ENCODE measurements around the gene TOLLIP.

The TOLLIP gene

DNA sequence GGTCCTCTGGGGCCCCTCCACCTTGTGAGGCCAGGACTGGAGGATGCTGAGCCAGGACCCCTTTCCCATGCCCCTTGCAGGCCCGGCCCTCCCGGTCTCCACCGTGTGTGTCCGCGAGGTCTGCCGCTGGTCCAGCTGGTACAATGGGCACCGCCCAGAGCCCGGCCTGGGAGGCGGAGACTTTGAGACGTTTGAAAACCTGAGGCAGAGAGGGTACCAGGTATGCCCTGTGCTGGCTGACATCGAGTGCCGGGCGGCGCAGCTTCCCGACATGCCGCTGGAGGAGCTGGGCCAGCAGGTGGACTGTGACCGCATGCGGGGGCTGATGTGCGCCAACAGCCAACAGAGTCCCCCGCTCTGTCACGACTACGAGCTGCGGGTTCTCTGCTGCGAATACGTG is 68.7 kb downstream of the TOLLIP start:
- H3K27ac Mint-ChIP-seq: no peak overlapping the region
- H3K27me3 Mint-ChIP-seq (ENCODE audit: low read depth): no peaks in the 10 kb centered on the region
- H3K4me3 Mint-ChIP-seq: no peak overlapping the region
- H3K4me1 Mint-ChIP-seq (ENCODE audit: low read depth): no peaks in the 10 kb centered on the region
- peaks cover 6% of the 10 kb centered on the region for H3K9me3 Mint-ChIP-seq
- no peaks in the 10 kb centered on the region for H3K36me3 Mint-ChIP-seq (ENCODE audit: low read depth)

DNA sequence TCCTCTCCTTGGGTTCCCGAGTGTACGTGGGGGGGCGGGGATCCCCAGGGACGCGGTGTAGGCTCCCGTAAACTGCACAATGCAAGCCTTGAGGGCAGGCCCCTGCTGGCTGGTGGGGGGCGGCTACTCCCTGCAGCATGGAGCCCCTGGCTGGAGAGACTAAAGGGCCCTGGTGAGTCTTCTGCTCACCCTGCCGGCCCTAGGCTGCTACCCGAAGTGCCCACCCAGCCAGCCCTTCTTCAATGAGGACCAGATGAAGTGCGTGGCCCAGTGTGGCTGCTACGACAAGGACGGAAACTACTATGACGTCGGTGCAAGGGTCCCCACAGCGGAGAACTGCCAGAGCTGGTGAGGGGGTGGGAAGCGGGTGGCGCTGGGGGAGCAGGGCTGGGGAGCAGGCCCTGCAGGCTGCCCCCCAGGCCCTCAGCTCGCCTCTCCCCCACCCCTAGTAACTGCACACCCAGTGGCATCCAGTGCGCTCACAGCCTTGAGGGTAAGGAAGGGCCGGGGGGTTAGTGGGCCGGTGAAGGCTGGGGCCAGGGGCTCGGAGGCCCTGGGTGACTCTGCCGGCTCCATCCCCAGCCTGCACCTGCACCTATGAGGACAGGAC is 69.7 kb downstream of the TOLLIP start:
- Mint-ChIP-seq H3K27me3 (ENCODE audit: low read depth) (no peaks in the 10 kb centered on the region), H3K27ac (no peak overlapping the region), H3K36me3 (ENCODE audit: low read depth) (no peaks in the 10 kb centered on the region), H3K4me1 (ENCODE audit: low read depth) (no peaks in the 10 kb centered on the region), H3K9me3 (peaks cover 6% of the 10 kb centered on the region), H3K4me3 (no peak overlapping the region)

DNA sequence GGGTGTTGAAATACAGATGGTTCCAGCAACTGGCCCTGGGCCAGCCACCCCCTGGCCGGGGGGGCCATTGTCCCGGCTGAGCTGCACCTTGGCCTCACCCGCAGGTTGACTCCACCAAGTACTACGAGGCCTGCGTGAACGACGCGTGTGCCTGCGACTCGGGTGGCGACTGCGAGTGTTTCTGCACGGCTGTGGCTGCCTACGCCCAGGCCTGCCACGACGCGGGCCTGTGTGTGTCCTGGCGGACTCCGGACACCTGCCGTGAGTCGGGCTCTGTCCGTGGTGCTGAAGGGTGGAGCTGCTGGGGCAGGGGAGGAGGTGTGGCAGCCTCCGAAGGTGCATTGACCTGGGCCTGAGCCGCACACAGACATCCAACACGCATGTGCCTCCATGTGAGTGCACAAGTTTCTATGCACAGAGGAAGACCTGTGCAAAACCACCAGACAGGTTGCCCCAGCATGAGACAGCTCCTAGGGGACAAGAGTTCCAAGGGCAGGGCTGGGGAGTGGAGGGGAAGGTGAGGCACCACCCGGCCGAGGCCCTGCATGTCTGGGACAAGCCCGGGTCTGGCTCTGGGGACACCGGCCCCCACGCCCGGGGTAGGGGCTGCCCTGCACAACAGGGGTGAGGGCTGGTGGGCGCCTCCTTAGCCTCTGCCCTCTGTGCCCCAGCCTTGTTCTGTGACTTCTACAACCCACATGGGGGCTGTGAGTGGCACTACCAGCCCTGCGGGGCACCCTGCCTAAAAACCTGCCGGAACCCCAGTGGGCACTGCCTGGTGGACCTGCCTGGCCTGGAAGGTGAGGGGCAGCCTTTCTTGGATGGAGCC is 70.5 kb downstream of the TOLLIP start:
- Mint-ChIP-seq H3K36me3 (ENCODE audit: low read depth) (no peaks in the 10 kb centered on the region), H3K4me3 (no peak overlapping the region), H3K27ac (no peak overlapping the region), H3K9me3 (peaks cover 6% of the 10 kb centered on the region), H3K4me1 (ENCODE audit: low read depth) (no peaks in the 10 kb centered on the region), H3K27me3 (ENCODE audit: low read depth) (no peaks in the 10 kb centered on the region)

DNA sequence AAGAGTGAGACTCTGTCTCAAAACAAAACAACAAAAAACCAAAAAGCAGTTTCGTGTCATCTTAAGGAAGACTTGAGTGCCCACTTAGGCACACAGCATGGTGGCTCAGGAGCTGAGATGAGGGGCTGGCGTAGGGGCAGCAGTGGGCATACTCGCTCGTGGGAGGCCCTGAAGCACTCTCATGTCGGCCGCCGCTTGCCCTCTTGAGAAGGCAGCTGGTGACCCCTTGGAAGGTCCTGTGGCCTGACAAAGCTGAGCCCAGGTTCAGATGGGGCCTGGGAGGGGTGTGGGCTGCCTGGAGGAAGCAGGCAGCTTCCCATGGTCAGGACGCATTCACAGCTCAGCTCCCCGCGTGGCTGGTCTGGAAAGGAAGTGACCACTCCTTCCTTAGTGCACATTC is 71.6 kb downstream of the TOLLIP start:
- Mint-ChIP-seq H3K36me3 (ENCODE audit: low read depth) (no peaks in the 10 kb centered on the region), H3K27ac (no peak overlapping the region), H3K4me3 (no peak overlapping the region), H3K9me3 (peaks cover 6% of the 10 kb centered on the region), H3K27me3 (ENCODE audit: low read depth) (no peaks in the 10 kb centered on the region), H3K4me1 (ENCODE audit: low read depth) (no peaks in the 10 kb centered on the region)

DNA sequence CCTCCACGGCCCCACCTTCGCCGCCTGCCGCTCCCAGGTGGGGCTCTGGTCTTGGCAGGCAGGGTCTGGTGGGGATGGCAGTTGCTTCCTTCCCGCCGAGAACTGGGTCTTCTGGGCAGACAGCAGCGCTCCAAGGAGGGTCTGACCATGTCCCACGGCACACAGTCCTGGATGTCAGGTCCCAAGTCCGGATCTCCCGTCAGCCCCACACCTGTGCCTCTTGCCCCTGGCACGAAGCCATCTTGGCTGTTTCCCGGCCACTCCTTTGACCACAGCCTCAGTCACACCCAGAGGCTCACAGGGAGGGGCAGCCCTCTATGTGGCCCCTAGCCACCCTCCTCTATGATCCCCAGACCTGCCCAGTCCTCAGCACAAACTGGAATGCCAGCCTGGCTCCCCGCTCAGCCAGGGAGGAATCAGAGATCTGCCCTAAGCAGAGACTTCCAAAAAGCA is 72.3 kb downstream of the TOLLIP start:
- H3K27ac Mint-ChIP-seq: no peak overlapping the region
- H3K4me3 Mint-ChIP-seq: no peak overlapping the region
- H3K36me3 Mint-ChIP-seq (ENCODE audit: low read depth): no peaks in the 10 kb centered on the region
- no peaks in the 10 kb centered on the region for H3K27me3 Mint-ChIP-seq (ENCODE audit: low read depth)
- no peaks in the 10 kb centered on the region for H3K9me3 Mint-ChIP-seq
- no peaks in the 10 kb centered on the region for H3K4me1 Mint-ChIP-seq (ENCODE audit: low read depth)

DNA sequence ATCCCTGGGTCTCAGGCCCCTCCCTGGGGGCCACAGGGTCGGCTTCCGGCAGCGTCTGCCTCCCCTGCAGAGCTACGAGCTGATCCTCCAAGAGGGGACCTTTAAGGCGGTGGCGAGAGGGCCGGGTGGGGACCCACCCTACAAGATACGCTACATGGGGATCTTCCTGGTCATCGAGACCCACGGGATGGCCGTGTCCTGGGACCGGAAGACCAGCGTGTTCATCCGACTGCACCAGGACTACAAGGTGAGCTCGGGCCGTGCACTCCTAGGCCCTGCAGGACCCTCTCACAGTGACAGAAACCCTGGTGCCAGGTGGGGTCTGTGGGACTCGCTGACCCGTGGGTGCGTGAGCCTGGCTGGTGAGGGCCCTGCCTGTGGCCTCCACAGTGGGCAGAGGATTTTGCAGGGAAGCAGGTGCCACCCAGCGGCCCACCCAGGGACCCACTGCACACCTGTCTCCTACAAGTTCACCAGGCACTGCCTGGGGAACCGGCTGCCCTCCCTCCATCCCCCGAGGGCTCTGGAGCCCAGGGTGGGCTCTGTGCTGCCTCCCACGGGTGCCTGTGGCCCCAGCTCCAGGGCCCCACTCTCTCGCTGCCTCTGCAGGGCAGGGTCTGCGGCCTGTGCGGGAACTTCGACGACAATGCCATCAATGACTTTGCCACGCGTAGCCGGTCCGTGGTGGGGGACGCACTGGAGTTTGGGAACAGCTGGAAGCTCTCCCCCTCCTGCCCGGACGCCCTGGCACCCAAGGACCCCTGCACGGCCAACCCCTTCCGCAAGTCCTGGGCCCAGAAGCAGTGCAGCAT is 72.9 kb downstream of the TOLLIP start:
- Mint-ChIP-seq H3K27me3 (ENCODE audit: low read depth) (no peaks in the 10 kb centered on the region), H3K4me1 (ENCODE audit: low read depth) (no peaks in the 10 kb centered on the region), H3K36me3 (ENCODE audit: low read depth) (no peaks in the 10 kb centered on the region), H3K9me3 (no peaks in the 10 kb centered on the region), H3K4me3 (no peak overlapping the region), H3K27ac (no peak overlapping the region)

DNA sequence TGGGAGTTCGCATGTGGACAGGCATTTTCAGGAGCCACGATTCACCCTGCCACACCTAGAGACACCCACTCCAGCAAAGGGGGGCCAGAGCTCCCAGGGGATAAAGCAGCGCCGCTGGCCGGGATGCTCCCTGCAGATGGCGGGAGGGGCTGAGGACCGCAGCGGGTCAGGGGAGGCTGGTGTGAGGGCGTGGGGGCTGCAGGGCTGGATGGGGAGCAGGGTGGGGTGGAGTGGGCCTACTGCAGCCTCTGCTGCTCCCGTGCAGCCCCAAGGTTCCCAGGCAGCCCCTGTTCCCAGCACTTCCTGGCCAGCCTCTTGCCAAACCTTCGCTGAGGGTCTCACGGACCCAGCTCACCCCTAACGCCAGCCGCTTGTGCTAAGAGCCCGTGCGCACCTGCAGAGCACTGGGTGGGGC is 73.5 kb downstream of the TOLLIP start:
- H3K27ac Mint-ChIP-seq: no peak overlapping the region
- H3K4me3 Mint-ChIP-seq: no peak overlapping the region
- H3K4me1 Mint-ChIP-seq (ENCODE audit: low read depth): no peaks in the 10 kb centered on the region
- no peaks in the 10 kb centered on the region for H3K9me3 Mint-ChIP-seq
- no peaks in the 10 kb centered on the region for H3K27me3 Mint-ChIP-seq (ENCODE audit: low read depth)
- no peaks in the 10 kb centered on the region for H3K36me3 Mint-ChIP-seq (ENCODE audit: low read depth)

DNA sequence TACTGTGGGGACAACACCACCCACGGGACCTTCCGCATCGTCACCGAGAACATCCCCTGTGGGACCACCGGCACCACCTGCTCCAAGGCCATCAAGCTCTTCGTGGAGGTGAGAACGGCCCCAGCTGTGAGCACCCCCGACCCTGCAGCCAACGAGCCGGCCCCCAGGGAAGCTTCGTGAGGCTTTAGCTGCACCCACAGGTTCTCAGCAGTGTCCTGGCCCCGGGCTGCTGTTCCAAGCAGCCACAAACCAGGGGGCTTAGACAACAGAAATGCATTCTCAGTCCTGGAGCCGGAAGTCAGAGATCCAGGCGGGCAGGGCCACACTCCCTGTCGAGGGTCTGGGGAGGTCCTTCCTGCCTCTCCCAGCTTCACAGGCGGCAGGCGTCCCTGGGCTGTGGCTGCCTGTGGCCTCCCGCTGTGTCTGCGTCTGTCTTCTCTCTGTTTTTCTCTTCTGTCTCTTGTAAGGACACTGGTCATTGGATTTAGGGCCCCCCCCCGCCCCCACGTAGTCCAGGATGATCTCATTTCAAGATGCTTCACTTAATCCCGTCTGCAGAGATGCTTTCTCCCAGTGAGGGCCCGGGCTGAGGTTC is 74.0 kb downstream of the TOLLIP start:
- Mint-ChIP-seq H3K27me3 (ENCODE audit: low read depth) (no peaks in the 10 kb centered on the region), H3K27ac (no peak overlapping the region), H3K9me3 (no peaks in the 10 kb centered on the region), H3K4me3 (no peak overlapping the region), H3K4me1 (ENCODE audit: low read depth) (no peaks in the 10 kb centered on the region), H3K36me3 (ENCODE audit: low read depth) (no peaks in the 10 kb centered on the region)

DNA sequence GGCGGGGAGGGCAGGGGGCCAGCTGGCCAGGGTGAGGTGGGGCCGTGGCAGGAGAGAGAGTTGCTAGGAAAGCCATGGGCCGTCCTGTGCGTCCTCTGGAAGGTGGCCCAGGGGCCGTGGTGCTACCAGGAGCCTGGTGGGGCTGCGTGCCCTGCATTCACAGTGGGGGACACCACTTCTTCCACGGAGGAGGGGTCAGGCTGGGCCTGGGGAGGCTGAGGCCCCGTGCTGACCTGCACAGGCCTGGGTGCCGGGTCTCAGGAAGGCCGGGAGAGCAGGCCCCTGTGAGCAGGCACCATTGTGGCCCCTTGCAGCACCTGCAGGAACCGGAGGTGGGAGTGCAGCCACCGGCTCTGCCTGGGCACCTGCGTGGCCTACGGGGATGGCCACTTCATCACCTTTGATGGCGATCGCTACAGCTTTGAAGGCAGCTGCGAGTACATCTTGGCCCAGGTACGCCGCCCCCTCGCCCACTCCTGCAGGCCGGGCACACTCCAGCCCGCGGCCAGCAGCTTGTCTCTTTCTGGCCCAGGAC is 74.6 kb downstream of the TOLLIP start:
- Mint-ChIP-seq H3K27me3 (ENCODE audit: low read depth) (no peaks in the 10 kb centered on the region), H3K4me3 (no peak overlapping the region), H3K4me1 (ENCODE audit: low read depth) (no peaks in the 10 kb centered on the region), H3K9me3 (no peaks in the 10 kb centered on the region), H3K27ac (no peak overlapping the region), H3K36me3 (ENCODE audit: low read depth) (no peaks in the 10 kb centered on the region)

DNA sequence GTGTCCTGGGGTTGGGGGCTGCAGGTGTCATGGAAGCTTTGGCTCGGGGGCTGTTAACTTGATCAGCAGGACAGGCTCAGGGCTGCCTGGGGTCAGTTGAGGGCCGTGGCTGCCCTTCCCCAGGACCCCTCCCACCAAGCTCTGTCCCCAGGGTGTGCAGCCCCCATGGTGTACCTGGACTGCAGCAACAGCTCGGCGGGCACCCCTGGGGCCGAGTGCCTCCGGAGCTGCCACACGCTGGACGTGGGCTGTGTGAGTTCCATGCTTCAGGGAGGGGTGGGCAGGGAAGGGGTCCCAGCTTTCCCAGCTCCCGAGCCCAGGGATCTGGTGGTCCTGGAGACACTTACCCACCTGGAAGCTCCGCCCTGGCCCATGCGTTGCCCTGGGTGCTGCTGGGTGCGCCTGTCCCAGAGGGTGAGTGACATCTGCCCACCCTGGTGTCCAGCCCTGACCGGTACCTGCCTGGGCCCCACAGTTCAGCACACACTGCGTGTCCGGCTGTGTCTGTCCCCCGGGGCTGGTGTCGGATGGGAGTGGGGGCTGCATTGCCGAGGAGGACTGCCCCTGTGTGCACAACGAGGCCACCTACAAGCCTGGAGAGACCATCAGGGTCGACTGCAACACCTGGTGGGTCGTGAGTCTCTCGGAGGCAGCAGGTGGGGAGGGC is 75.2 kb downstream of the TOLLIP start:
- Mint-ChIP-seq H3K4me3 (no peak overlapping the region), H3K4me1 (ENCODE audit: low read depth) (no peaks in the 10 kb centered on the region), H3K27ac (no peak overlapping the region), H3K36me3 (ENCODE audit: low read depth) (no peaks in the 10 kb centered on the region), H3K27me3 (ENCODE audit: low read depth) (no peaks in the 10 kb centered on the region), H3K9me3 (no peaks in the 10 kb centered on the region)

DNA sequence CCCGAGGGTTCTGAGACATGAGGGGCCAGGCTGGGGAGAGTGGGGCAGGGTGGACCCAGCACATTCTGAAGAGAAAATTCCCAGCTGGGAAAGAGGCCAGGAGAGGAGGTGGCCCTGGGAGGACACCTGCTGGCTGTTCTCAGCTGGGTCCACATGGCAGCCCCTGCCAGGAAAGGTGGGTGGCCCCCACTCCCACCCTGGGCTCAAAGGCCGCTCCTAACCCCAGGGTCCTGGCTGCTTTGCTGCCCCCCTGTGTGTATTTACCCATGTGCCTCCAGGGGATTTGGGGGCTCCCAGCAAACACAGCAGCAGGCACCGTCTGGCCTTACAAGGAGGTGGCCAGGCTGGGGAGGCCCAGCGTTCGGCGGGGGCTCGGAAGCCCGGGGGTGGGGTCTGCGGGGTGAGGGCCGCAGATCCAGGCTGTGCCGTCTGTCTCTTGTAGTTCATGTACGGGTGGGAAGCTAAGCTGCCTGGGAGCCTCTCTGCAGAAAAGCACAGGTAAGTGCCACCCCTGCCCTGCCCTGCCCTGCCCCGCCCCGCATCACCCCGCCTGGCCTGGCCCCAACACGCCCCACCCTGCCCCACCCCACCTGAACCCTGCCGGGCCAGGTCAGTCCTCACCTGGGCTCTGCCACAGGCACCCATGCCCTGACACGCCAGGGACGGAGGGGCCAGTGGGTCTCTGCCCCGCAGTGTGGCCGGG is 75.9 kb downstream of the TOLLIP start:
- Mint-ChIP-seq H3K27me3 (ENCODE audit: low read depth) (no peaks in the 10 kb centered on the region), H3K36me3 (ENCODE audit: low read depth) (no peaks in the 10 kb centered on the region), H3K27ac (no peak overlapping the region), H3K9me3 (no peaks in the 10 kb centered on the region), H3K4me3 (no peak overlapping the region), H3K4me1 (ENCODE audit: low read depth) (no peaks in the 10 kb centered on the region)

DNA sequence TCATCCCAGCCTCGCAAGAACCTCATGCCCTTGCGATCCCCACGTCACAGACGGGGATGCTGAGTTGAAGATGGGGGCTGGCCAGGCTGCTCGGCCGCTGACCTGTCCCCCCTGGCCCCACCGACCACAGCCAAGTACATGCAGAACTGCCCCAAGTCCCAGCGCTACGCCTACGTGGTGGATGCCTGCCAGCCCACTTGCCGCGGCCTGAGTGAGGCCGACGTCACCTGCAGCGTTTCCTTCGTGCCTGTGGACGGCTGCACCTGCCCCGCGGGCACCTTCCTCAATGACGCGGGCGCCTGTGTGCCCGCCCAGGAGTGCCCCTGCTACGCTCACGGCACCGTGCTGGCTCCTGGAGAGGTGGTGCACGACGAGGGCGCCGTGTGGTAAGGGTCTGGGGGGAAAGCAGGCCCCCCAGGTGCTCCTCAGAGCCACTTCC is 76.5 kb downstream of the TOLLIP start:
- H3K27ac Mint-ChIP-seq: no peak overlapping the region
- no peaks in the 10 kb centered on the region for H3K27me3 Mint-ChIP-seq (ENCODE audit: low read depth)
- no peaks in the 10 kb centered on the region for H3K9me3 Mint-ChIP-seq
- H3K4me1 Mint-ChIP-seq (ENCODE audit: low read depth): no peaks in the 10 kb centered on the region
- no peak overlapping the region for H3K4me3 Mint-ChIP-seq
- H3K36me3 Mint-ChIP-seq (ENCODE audit: low read depth): no peaks in the 10 kb centered on the region

DNA sequence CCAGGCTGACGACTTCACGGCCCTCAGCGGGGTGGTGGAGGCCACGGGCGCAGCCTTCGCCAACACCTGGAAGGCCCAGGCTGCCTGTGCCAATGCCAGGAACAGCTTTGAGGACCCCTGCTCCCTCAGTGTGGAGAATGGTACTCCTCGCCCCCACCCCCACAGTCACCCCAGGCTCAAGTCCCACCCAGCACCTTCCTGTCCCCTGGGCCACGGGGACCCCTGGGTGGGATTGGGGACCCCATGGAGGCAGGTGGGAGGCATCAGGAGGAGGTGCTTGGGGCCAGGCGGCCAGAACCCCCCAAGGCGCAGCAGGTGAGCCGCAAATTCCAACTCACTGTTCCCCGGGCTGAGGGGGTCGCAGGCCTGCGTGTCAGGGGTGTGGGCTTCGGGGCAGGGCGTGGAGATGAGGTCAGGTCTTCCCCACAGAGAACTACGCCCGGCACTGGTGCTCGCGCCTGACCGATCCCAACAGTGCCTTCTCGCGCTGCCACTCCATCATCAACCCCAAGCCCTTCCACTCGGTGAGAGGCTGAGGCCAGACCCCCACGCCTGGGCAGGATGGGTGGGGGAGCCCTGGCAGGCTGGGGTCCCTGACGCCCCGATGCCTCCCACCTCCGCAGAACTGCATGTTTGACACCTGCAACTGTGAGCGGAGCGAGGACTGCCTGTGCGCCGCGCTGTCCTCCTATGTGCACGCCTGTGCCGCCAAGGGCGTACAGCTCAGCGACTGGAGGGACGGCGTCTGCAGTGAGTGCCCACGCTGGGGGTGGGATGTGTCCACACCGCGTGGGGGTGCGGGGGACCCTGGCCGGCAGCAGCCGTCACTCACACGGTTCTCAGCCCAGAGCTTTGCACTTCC is 77.2 kb downstream of the TOLLIP start:
- no peak overlapping the region for H3K27ac Mint-ChIP-seq
- H3K4me1 Mint-ChIP-seq (ENCODE audit: low read depth): no peaks in the 10 kb centered on the region
- H3K4me3 Mint-ChIP-seq: no peak overlapping the region
- H3K9me3 Mint-ChIP-seq: no peaks in the 10 kb centered on the region
- no peaks in the 10 kb centered on the region for H3K27me3 Mint-ChIP-seq (ENCODE audit: low read depth)
- H3K36me3 Mint-ChIP-seq (ENCODE audit: low read depth): no peaks in the 10 kb centered on the region

Data from T-helper 1 cell treated with Interleukin-12 subunit alpha and Interleukin-12 subunit beta and Interleukin-4 antibody, amounts not matched to agents 30 μg/mL and 1 μg/mL, for 36 hours (primary cell).